Measurements from ENCODE around the gene EXT2.

- TF ChIP-seq CTCF (IDR thresholded peaks at IDR 0.05) (no peak), JUN (CRISPR knock-in tag; IDR thresholded peaks at IDR 0.05) (no peak), NR1H2 (CRISPR knock-in tag; IDR thresholded peaks at IDR 0.05) (no peak), MXD4 (CRISPR knock-in tag; IDR thresholded peaks at IDR 0.05; ENCODE audit: borderline replicate concordance) (no peak), MYBL2 (CRISPR knock-in tag; IDR thresholded peaks at IDR 0.05) (no peak), USF2 (CRISPR knock-in tag; IDR thresholded peaks at IDR 0.05) (no peak), E2F4 (CRISPR knock-in tag; IDR thresholded peaks at IDR 0.05; ENCODE audit: borderline replicate concordance, low read depth) (no peak), ZNF121 (CRISPR knock-in tag; IDR thresholded peaks at IDR 0.05) (no peak), SMAD4 (CRISPR knock-in tag; IDR thresholded peaks at IDR 0.05) (no peak), MLX (CRISPR knock-in tag; IDR thresholded peaks at IDR 0.05) (no peak), RELA (CRISPR knock-in tag; IDR thresholded peaks at IDR 0.05; ENCODE audit: borderline replicate concordance) (no peak), SP1 (CRISPR knock-in tag; conservative IDR thresholded peaks at IDR 0.05) (no peak), AR (CRISPR knock-in tag; IDR thresholded peaks at IDR 0.05) (no peak)
These were observed 77.5 kb downstream of the EXT2 start for GRCh38 chr11:44172966-44173365.

All from WTC11 (cell line).